Natural killer cell (primary cell): ENCODE data around the gene PRRG4. TPM values are rescaled to one million over a fixed set of nuclear protein-coding genes. Genes with fewer than 3 reads are reported as not detected.

Source experiments
- ATAC-seq, 3 donors: fragments of 150-1000 bp in 2 of 3; fragments of 200-7000 bp in 1 of 3; cut with Tn5 transposase; 1 replicate in 1 of 3; 2 replicates in 2 of 3; pipeline ENCODE4 v1.10.0; 2021; ENCODE audit warnings: mild to moderate bottlenecking in 2 of 3, moderate library complexity in 2 of 3
- DNase-seq, 2 donors: peaks; one replicate each; pipeline versions ENCODE4 v3.0.0 to v3.0.0-alpha.2; 2013 to 2021; ENCODE audit warnings: mixed read lengths in 1 of 2
- H3K27ac ChIP-seq: one replicate; pipeline ENCODE4 v1.5.1; 2013; ENCODE audit warnings: mild to moderate bottlenecking, low read length
- H3K27me3 ChIP-seq: one replicate; pipeline ENCODE4 v1.6.1; 2013; ENCODE audit warnings: low read length; ENCODE audit not compliant: control insufficient read depth, insufficient read depth
- H3K36me3 ChIP-seq: one replicate; pipeline ENCODE4 v1.6.1; 2013; ENCODE audit warnings: low read length; ENCODE audit not compliant: control insufficient read depth, insufficient read depth
- H3K4me1 ChIP-seq: one replicate; pipeline ENCODE4 v1.6.1; 2013; ENCODE audit warnings: low read length; ENCODE audit not compliant: control insufficient read depth, insufficient read depth
- H3K4me3 ChIP-seq: one replicate; pipeline ENCODE4 v1.5.1; 2013; ENCODE audit warnings: low read length
- H3K9me3 ChIP-seq: one replicate; pipeline ENCODE4 v1.6.1; 2013; ENCODE audit warnings: low read length; ENCODE audit not compliant: control insufficient read depth, insufficient read depth
- H3K27ac Mint-ChIP-seq, 2 donors: one replicate each; pipeline ENCODE4 v1.8.0; 2022; ENCODE audit warnings: mild to moderate bottlenecking in 2 of 2, mixed read lengths in 2 of 2, moderate library complexity in 1 of 2
- H3K27me3 Mint-ChIP-seq, 2 donors: one replicate each; pipeline ENCODE4 v1.8.0; 2022; ENCODE audit warnings: low read depth in 2 of 2, mixed read lengths in 2 of 2
- H3K36me3 Mint-ChIP-seq: one replicate; pipeline ENCODE4 v1.8.0; 2022; ENCODE audit warnings: mixed read lengths
- H3K4me1 Mint-ChIP-seq, 2 donors: one replicate each; pipeline ENCODE4 v1.8.0; 2022; ENCODE audit warnings: mixed read lengths in 2 of 2
- H3K4me3 Mint-ChIP-seq: one replicate; pipeline ENCODE4 v1.8.0; 2022; ENCODE audit warnings: mild to moderate bottlenecking, moderate library complexity, mixed read lengths
- H3K9me3 Mint-ChIP-seq, 2 donors: one replicate each; pipeline ENCODE4 v1.8.0; 2022; ENCODE audit warnings: mixed read lengths in 2 of 2
- CTCF ChIP-seq: fragments of 200-600 bp; IDR thresholded peaks from one replicate; pipeline ENCODE4 v1.8.0; 2022; ENCODE audit warnings: antibody characterized with exemption
- WGBS: methylation state at CpG from one replicate; pipeline ENCODE4 v1.1.7; 2013; ENCODE audit warnings: missing lambda C conversion rate; ENCODE audit not compliant: insufficient coverage; 5-methylcytosine and 5-hydroxymethylcytosine counted together
- intact Hi-C: fragments of 100-400 bp; cut with micrococcal nuclease; formaldehyde crosslinking; loops from one replicate; pipeline ENCODE4 v1.14.2; 2022
- total RNA-seq, 4 donors: library from RNA; stranded (reverse); fragments of 120-200 nt in 1 of 4; gene quantifications; one replicate each; pipeline versions ENCODE4 v1.2.3 to v1.2.4, GENCODE V29; 2013 to 2022

PRRG4 gene
- total RNA-seq, 3 donors from 2014 or later (not counting 1 experiment from before 2014, with no cell fraction given): 0.14 to 0.25 (median 0.19) TPM

DNA sequence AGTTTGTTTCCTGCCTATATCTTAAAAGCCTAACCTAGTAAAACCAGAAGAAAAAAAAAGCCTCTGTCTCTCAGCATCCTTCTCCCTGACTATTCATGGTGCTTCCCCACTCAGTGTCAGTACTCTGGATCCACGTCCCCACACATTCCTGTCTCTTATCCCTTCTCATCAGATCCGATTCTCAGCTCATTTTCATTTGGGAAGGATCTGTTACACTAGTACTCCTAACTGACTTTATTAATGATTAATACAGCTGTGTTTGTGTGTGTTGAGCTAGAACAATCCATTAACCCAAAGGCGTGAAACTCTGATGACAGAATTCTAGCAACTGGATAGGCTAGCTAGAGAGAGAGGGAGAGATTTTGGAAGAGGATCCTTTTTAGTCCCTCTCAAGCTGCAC lies 1.5 kb downstream of the PRRG4 start:
- Mint-ChIP-seq H3K4me3 (peak overlapping the region; percentile 35), H3K36me3 (no peaks in the 10 kb centered on the region), H3K9me3 (no peaks in the 10 kb centered on the region), H3K27ac (no peak overlapping the region), H3K4me1 (peaks cover 7 to 13% of the 10 kb centered on the region in 2 donors), H3K27me3 (peaks cover 12% of the 10 kb centered on the region in 2 donors)
- no peaks in the 10 kb centered on the region for H3K9me3 ChIP-seq
- intact Hi-C loops: no loop called here
- no peak overlapping the region for H3K4me3 ChIP-seq
- DNase-seq: no peak
- WGBS: 92% methylated on average over 3 of the region's 3 CpGs
- no peaks in the 10 kb centered on the region for H3K27me3 ChIP-seq
- no peak overlapping the region for H3K27ac ChIP-seq
- ATAC-seq: no peak
- no peak for TF ChIP-seq CTCF
- peaks cover 11% of the 10 kb centered on the region for H3K4me1 ChIP-seq
- H3K36me3 ChIP-seq: no peaks in the 10 kb centered on the region

GRCh38 chr11:32833921-32834320 lies 4.2 kb downstream of the PRRG4 start:
- ATAC-seq (no peak), DNase-seq (no peak)
- TF ChIP-seq CTCF: no peak
- Mint-ChIP-seq H3K4me3 (no peak overlapping the region), H3K27ac (no peak overlapping the region), H3K36me3 (no peaks in the 10 kb centered on the region), H3K27me3 (peaks cover 10 to 12% of the 10 kb centered on the region in 2 donors), H3K9me3 (no peaks in the 10 kb centered on the region), H3K4me1 (peaks cover 6 to 12% of the 10 kb centered on the region in 2 donors)
- H3K27me3 ChIP-seq: no peaks in the 10 kb centered on the region
- 82% methylated on average over 1 of the region's 1 CpG for WGBS
- intact Hi-C loops: no loop called here
- H3K27ac ChIP-seq: no peak overlapping the region
- no peaks in the 10 kb centered on the region for H3K9me3 ChIP-seq
- no peak overlapping the region for H3K4me3 ChIP-seq
- H3K4me1 ChIP-seq: peaks cover 11% of the 10 kb centered on the region
- no peaks in the 10 kb centered on the region for H3K36me3 ChIP-seq

DNA sequence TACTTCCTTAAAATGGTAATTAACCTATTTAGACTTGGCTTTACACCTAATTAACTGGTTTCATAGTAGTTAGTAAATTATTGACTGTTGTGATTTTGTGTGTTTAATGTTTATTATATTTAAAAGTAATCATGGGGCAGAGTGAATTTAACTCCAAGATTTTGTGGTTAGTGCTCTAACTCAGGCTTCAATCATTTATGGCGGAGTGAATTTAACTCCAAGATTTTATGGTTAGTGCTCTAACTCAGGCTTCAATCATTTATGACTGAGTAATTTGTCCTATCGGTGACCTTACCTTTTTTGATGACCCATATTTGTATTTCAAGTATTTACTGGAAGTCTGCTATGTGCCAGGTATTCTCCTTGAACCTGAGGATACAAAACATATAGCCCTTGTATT lies 7.2 kb downstream of the PRRG4 start:
- no peaks in the 10 kb centered on the region for H3K36me3 Mint-ChIP-seq
- TF ChIP-seq CTCF: no peak
- Histone ChIP-seq H3K9me3 (no peaks in the 10 kb centered on the region), H3K4me1 (no peaks in the 10 kb centered on the region), H3K36me3 (no peaks in the 10 kb centered on the region), H3K27ac (no peak overlapping the region), H3K27me3 (no peaks in the 10 kb centered on the region), H3K4me3 (no peak overlapping the region)
- ATAC-seq: no peak
- WGBS: 100% methylated on average over 2 of the region's 2 CpGs
- no peak for DNase-seq
- H3K27ac Mint-ChIP-seq: no peak overlapping the region
- no peak overlapping the region for H3K4me3 Mint-ChIP-seq
- no peaks in the 10 kb centered on the region for H3K4me1 Mint-ChIP-seq
- H3K27me3 Mint-ChIP-seq: no peaks in the 10 kb centered on the region
- H3K9me3 Mint-ChIP-seq: no peaks in the 10 kb centered on the region
- intact Hi-C loops: no loop called here

- H3K9me3 ChIP-seq: no peaks in the 10 kb centered on the region
- Mint-ChIP-seq H3K27me3 (no peaks in the 10 kb centered on the region), H3K27ac (no peak overlapping the region), H3K36me3 (no peaks in the 10 kb centered on the region), H3K9me3 (no peaks in the 10 kb centered on the region), H3K4me1 (no peaks in the 10 kb centered on the region), H3K4me3 (no peak overlapping the region)
- H3K36me3 ChIP-seq: no peaks in the 10 kb centered on the region
- intact Hi-C loops: no loop called here
- H3K4me1 ChIP-seq: no peaks in the 10 kb centered on the region
- no peak overlapping the region for H3K27ac ChIP-seq
- no peak overlapping the region for H3K4me3 ChIP-seq
- no CpG with 5 or more reads among the region's 2 CpGs for WGBS
- ATAC-seq: no peak
- no peaks in the 10 kb centered on the region for H3K27me3 ChIP-seq
- TF ChIP-seq CTCF: no peak
- no peak for DNase-seq
Observed at GRCh38 chr11:32838505-32839274, 9.0 kb downstream of the PRRG4 start.
